ENCODE results near the gene TMEM140. TPM values are rescaled to one million over a fixed set of nuclear protein-coding genes. Genes with fewer than 3 reads are reported as not detected.

The TMEM140 gene
- total and polyA plus RNA-seq, 9 of the 15 experiments (the other 6 are each of a cell fraction or from before 2014, with no cell fraction given) = 0.03 to 0.82 (median 0.23) TPM

DNA sequence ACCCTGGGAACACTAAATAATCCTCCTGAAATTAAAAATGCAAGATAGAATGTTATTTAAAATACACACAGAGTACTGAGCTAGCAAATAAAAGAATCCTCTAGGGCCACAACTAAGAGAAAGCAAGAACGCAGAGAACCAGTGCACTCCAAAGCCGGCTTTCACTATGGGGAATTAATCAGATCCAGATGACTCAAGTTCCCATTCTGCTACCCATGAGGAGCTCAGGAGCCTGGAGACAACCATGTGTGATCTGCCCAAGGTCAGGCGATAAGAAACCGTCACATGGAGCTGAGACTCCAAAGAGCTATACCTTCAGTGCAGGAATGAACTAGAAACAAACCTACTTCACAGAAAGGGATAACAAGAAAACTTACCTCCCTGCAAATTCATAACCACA is 42.1 kb downstream of the TMEM140 start:
- Histone ChIP-seq H3K4me2 (ENCODE audit: insufficient read depth, low read length) (no peak overlapping the region), H4K20me1 (replicated peaks; ENCODE audit: control insufficient read depth, insufficient read depth, low read length) (no peaks in the 10 kb centered on the region), H3K36me3 (ENCODE audit: control insufficient read depth, insufficient read depth, low read length) (peaks cover 27% of the 10 kb centered on the region; the same call in 2 of the 3 replicates), H2AFZ (ENCODE audit: low read depth, low read length) (no peak overlapping the region), H3K9me1 (ENCODE audit: control insufficient read depth, insufficient read depth, low read length) (peaks cover 3% of the 10 kb centered on the region), H3K27me3 (ENCODE audit: control insufficient read depth in 2 of 2, insufficient read depth in 2 of 2, low read length in 2 of 2) (no peaks in the 10 kb centered on the region), H3K9me3 (replicated peaks; ENCODE audit: control insufficient read depth, insufficient read depth, low read depth, low read length) (no peaks in the 10 kb centered on the region), H3K4me1 (replicated peaks in 1 of 2; ENCODE audit: control insufficient read depth in 2 of 2, insufficient read depth in 2 of 2, low read length in 2 of 2) (no peaks in the 10 kb centered on the region), H3K27ac (ENCODE audit: extremely low read depth, low read depth, low read length) (no peak overlapping the region), H3K79me2 (ENCODE audit: control insufficient read depth, insufficient read depth, low read length) (no peaks in the 10 kb centered on the region), H3K9ac (ENCODE audit: insufficient read depth in 1 of 2, low read depth in 2 of 2, low read length in 2 of 2) (no peak overlapping the region), H3K4me3 (no peak overlapping the region)
- no peak for FAIRE-seq
- BruUV-seq (replicated peaks) = no TSS peak
- TF ChIP-seq HDAC6 (IDR thresholded peaks at IDR 0.05; ENCODE audit: low read depth, low read length) (no peak), ZNF551 (CRISPR knock-in tag; IDR thresholded peaks at IDR 0.05) (no peak)
- ATAC-seq = no peak
- ChIA-PET POLR2A (interaction anchor here (0.6 to 1.5 kb wide), 4 partner anchors 12 to 19 kb away, joined by 3 to 5 read pairs (median 3); partner anchors contain the start of gene CYREN), CTCF (ENCODE audit: low intra/inter-chr PET ratio) (no interaction called here)
- in situ Hi-C loops (cut with MboI) (no loop called here), intact Hi-C loops (cut with micrococcal nuclease) (no loop called here)
- 85% methylated on average over 4 of the region's 4 CpGs for WGBS (ENCODE audit: insufficient coverage, low coverage, missing lambda C conversion rate)
- no peak for DNase-seq (ENCODE audit: extremely low read depth in 1 of 4, low spot score in 3 of 4)

DNA sequence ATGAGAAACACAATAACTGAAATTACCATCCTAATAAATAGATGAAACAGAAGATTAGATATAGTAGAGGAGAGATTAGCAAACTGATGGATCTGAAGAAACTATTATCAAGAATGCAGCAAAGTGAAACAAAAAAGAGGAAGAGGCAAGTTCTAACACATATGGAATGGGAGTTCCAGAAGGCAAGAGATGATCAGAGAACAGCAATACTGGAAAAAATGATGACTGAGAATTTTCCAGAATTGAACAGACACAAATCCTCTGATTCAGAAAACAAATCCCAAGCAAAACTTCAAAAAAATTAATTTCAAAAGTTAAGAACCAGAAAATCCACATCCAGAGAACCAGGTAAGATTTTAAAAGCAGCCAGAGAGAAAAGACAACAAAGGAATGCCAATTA is 42.8 kb downstream of the TMEM140 start:
- H3K36me3 ChIP-seq (ENCODE audit: control insufficient read depth, insufficient read depth, low read length) = peaks cover 21% of the 10 kb centered on the region; the same call in 2 of the 3 replicates
- no peaks in the 10 kb centered on the region for H4K20me1 ChIP-seq (replicated peaks; ENCODE audit: control insufficient read depth, insufficient read depth, low read length)
- TF ChIP-seq STAG1 (CRISPR knock-in tag; IDR thresholded peaks at IDR 0.05; ENCODE audit: borderline replicate concordance) = no peak
- peak; percentile 53 for TF ChIP-seq MAFG (tag; conservative IDR thresholded peaks at IDR 0.05)
- peak; percentile 88 for TF ChIP-seq ZNF316 (IDR thresholded peaks at IDR 0.05)
- TF ChIP-seq MAFF (IDR thresholded peaks at IDR 0.05; ENCODE audit: low read length) = peak; percentile 40; the same call in 1 of the 2 replicates
- no peak for TF ChIP-seq KLF6 (CRISPR knock-in tag; IDR thresholded peaks at IDR 0.05; ENCODE audit: borderline replicate concordance)
- TF ChIP-seq C11orf30 (IDR thresholded peaks at IDR 0.05; ENCODE audit: low read depth) = peak; percentile 69
- no peaks in the 10 kb centered on the region for H3K27me3 ChIP-seq (ENCODE audit: control insufficient read depth in 2 of 2, insufficient read depth in 2 of 2, low read length in 2 of 2)
- H3K4me2 ChIP-seq (ENCODE audit: insufficient read depth, low read length) = no peak overlapping the region
- BruUV-seq (replicated peaks) = no TSS peak
- H3K9me1 ChIP-seq (ENCODE audit: control insufficient read depth, insufficient read depth, low read length) = peaks cover 3% of the 10 kb centered on the region
- H3K9ac ChIP-seq (ENCODE audit: insufficient read depth in 1 of 2, low read depth in 2 of 2, low read length in 2 of 2) = no peak overlapping the region
- DNase-seq (ENCODE audit: extremely low read depth in 1 of 4, low spot score in 3 of 4) = no peak
- CTCF ChIA-PET (ENCODE audit: low intra/inter-chr PET ratio) = no interaction called here
- in situ Hi-C loops (cut with MboI) = no loop called here
- intact Hi-C loops (cut with micrococcal nuclease) = no loop called here
- no peaks in the 10 kb centered on the region for H3K79me2 ChIP-seq (ENCODE audit: control insufficient read depth, insufficient read depth, low read length)
- no peaks in the 10 kb centered on the region for H3K9me3 ChIP-seq (replicated peaks; ENCODE audit: control insufficient read depth, insufficient read depth, low read depth, low read length)
- H3K4me3 ChIP-seq = no peak overlapping the region
- no peak for FAIRE-seq
- POLR2A ChIA-PET = interaction anchor here (0.6 to 1.5 kb wide), 4 partner anchors 11 to 554 kb away, joined by 3 to 5 read pairs (median 3); no protein-coding TSS in a partner anchor
- no peak overlapping the region for H3K27ac ChIP-seq (ENCODE audit: extremely low read depth, low read depth, low read length)
- no peak for ATAC-seq
- no peak overlapping the region for H2AFZ ChIP-seq (ENCODE audit: low read depth, low read length)
- H3K4me1 ChIP-seq (replicated peaks in 1 of 2; ENCODE audit: control insufficient read depth in 2 of 2, insufficient read depth in 2 of 2, low read length in 2 of 2) = no peaks in the 10 kb centered on the region

Measured in K562 (cell line).